GM21786 (cell line): Measurements from ENCODE around the gene MYH9.
"Not testable (repeated sequence)": the region's sequence is repeated elsewhere in the genome, so short reads cannot be mapped to it uniquely, and the experiment has no call there.

ENCODE experiments used
- ATAC-seq: cut with Tn5 transposase; IDR thresholded peaks from one replicate; pipeline ENCODE4 v1.9.1; 2021; ENCODE audit not compliant: unreplicated experiment

The MYH9 gene

DNA sequence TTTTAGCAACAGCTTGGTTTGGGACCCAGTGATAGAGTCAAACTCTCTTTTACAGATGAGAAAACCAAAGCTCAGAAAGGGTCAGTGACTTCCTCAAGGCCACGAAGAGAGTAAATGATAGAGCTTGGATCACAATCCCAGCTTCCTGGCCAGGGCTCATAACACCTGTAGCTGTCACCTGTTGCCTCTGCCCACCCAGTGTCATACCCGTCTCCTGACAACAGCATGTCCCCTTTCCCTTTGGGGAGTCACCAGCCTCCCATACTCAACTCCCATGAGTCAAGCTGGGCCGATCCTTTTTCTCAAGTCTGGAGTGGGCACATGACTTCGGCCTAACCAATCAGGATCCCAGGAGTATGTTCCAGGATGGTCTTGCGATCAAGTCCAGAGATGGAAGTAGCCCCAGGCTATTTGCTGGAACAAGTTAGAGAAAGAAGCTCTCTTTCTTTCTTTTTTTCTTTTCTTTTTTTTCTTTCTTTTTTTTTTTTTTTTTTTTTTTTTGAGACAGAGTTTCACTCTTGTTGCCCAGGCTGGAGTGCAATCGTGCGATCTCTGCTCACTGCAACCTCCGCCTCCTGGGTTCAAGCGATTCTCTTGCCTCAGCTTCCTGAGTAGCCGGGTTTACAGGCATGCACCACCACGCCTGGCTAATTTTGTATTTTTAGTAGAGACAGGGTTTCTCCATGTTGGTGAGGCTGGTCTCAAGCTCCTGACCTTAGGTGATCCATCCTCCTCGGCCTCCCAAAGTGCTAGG, 27.8 kb upstream of the MYH9 start:
- ATAC-seq = no peak

DNA sequence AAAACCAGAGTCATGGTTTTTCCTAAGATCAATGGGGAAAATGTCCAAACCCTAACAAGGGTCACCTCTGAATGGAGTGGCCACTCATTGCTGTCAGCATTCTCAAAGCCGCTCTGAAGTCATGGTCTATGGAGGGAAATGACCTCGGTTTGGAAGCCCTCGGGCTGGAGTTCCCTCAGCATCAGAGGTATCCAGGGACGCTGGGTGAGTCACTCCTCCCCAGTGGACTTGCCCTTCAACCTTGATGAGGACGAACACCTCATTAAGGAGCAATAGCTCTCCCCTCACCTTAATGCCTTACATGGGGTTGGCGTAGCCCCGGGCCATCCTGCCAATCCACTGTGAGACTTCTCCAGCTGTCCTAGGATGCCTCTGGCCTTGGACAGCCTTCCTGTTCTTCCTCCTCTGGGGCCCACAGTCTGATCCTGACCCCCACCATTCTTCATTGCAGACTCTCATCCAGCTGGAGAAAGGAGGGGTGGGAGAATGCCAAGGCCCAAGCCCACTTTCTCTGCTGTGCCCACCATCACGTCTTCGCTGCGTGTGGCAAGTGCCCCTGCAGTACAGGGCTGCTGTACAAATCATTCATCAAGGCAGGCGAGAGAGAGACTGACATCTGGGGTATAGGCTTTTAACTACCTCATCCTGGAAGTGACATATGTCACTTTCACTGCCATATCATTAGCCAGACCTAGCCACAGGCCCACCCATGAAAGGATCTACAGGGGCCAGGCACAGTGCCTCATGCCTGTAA, 25.4 kb upstream of the MYH9 start:
- no peak for ATAC-seq

DNA sequence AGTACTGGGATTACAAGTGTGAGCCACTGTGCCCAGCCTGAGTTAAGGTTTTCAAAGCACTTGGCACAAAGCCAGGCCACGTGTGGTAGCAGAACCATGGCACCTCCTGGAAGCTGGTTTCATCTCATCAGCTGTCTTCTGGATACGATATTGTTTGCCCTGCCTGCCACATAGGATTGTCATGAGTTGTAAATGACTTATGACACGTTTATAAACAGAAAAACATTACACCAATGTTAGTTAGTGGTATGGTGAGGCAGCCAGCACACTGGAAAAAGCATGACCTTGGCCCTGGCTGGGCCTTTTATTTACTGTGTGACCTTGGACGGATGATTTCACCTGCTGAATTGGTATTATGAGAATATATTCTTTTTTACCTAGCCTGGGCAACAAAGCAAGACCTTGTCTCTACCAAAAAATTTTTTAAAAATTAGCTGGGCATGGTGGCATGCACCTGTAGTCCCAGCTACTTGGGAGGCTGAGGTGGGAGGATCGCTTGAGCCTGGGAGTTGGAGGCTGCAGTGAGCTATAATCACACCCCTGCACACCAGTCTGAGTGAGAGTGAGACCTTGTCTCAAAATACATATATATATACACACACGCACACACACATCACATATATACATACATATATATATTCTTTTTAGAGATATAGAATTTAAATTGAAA, 24.0 kb upstream of the MYH9 start:
- ATAC-seq = no peak

DNA sequence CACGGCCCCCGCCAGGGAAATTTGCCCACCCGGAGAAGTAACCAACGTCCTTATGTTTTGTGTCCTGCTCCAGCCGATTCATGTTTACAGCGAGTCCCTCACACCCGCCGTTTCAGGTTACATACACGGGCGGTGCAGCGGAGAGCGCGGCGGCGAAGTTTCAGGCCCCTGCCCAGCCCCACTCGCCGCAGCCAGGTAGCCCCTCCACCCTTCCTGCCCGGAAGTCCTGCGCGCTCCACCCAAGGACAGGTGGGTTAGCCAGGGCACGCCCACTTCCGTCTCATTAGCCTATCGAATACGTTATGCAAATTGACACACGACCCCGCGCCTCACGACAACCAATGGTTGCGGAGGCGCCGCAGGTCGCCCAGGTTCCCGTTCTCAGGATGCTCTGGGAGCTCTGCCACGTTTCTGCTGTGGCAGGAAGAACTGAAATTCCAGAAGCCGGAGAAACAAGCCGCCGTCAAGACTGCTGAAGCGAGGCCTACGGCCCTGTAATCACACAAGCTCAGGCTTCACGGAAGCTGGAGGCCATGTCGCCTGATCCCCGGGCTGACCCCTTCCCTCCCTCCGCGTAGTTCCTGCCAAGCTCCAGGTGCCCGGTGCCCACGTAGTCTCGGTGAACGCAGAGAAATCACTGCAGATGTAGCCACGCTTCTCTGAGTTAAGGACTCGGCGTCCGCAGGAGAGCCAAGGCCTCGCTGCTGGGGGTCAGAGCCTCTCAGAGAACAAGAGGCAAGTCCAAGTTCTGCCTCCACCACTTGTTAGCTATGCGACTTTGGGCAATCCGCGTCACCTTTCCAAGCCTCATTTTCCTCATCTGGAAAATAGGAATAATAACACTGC, 22.4 kb upstream of the MYH9 start:
- ATAC-seq = no peak

DNA sequence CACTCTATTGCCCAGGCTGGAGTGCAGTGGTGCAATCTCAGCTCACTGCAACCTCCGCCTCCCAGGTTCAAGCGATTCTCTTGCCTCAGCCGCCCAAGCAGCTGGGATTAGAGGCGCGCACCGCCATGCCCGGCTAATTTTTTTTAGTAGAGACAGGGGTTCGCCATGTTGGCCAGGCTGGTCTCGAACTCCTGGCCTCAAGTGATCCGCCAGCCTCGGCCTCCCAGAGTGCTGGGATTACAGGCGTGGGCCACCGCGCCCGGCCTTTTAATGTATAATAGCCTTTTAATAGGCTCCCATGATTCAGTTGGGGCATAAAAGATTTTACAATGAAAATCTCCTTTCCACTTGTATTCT, 21.8 kb upstream of the MYH9 start:
- not testable (repeated sequence) for ATAC-seq

DNA sequence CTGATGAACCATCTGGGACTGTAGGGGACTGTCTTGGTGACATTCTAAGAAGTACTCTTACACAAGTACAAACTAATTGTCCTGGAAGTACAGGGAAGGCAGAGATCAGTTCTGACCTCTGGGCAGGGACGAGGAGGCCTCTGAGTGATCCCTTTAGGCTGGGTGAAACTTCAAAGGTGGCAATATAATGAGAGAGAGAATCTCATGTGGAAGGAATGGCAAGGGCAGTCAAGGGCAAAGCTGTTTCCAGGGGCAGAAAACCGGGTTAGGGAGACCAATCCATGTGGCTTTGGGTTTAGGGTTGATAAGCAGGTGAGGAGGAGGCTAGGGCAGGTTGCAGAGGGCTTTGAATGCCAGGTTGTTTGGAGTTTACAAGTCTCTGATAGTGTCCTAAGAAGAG, 21.3 kb upstream of the MYH9 start:
- ATAC-seq = no peak

DNA sequence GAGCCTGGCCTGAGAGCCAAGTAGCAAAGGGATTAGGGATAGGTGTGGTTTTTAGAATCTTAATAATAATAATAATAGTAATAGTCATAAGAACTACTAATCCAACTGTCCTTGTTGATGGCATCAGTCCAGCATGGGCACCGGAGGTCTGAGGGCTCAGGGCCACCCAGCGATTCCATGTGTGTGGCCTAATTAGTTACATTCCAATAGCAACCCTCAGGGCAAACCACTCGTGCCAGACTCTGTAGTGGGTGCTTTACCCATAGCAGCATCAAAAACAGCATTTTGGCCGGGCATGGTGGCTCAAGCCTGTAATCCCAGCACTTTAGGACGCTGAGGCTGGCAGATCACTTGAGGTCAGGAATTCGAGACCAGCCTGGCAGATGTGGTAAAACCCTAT, 19.0 kb upstream of the MYH9 start:
- ATAC-seq = no peak

DNA sequence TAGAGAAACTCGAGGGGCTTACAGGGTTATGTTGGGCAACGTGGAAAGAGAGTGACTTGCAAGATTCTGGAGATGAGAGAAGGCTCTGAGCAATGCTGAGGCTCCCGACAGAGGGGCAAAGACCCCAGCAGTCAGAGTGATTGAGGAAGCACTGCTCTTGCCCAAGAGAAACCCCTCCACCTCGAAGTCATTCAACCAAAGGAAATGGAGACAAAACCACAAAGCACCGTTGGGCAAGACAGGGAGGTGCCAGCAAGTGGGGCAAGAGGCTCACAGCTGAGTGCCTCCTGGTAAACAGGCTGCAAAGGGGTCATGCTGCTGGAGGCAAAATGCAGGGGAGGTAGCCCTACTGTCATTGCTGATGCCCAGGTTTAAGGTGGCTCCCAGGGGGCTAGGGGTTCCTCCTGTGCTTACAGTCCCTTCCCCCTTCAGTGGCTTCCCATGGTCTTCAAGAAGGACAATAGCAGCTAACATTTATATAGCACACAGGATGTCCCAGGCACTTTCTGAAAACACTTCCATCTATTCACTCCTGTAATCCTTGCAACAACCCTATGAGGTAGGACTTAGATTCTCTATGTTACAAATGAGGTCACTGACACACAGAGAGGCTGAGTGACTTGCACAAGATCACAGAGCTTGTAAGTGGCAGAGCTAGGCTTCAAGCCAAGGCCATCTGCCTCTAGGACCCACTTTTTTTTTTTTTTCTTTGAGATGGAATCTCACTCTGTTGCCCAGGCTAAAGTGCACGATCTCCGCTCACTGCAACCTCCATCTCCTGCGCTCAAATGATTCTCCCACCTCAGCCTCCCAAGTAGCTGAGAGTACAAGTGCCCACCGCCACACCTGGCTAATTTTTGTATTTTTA, 18.1 kb upstream of the MYH9 start:
- ATAC-seq = no peak

DNA sequence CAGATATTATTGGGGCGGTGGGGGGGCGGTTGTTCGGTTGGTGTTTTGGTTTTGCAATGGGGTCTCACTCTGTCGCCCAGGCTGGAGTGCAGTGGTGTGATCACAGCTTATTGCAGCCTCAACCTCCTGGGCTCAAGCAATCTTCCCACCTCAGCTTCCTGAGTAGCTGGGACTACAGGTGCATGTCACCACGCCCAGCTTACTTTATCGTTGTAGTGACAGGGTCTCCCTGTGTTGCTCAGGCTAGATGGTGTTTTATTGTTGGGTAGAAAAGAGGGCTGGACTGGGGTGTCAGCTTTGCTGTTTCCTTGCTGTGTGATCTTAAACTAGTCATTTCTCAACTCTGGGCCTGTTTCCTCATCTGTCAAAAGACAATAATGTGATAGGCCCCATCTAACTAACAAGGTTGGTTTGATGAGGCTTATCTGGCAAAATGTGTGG, 17.5 kb upstream of the MYH9 start:
- ATAC-seq = no peak

DNA sequence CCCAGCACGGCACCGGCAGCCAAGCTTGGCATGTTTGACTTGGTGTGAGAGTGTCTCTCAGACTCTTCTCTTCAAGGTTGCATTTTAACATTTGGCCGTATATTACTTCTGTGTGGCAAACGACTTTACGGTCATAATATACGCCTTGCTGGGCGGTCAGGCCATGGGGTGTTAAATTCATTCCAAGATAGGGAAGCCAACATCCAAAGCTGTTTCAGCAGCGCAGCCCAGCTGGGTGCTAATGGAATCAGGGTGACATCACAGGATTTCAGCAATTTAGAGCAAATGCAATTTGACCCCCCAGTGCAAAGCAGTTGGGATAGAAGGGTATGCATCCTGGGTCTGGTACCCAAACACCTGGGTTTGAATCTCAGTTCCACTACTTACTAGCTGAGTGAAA, 16.7 kb upstream of the MYH9 start:
- no peak for ATAC-seq

DNA sequence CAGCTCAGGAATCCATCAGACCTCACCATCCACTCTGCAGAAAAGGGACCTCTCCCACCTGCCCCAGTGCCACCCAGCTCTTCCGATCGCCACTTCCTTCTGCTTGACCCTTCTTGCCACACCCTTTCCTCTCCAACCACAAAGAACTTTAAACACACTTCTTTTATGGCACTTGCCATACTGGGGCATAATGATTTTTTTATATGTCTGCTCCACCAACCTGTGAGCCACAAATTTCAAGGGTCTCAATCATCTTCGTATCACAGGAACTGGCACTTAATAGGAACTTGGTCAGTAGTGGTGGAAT, 11.7 kb upstream of the MYH9 start:
- no peak for ATAC-seq

DNA sequence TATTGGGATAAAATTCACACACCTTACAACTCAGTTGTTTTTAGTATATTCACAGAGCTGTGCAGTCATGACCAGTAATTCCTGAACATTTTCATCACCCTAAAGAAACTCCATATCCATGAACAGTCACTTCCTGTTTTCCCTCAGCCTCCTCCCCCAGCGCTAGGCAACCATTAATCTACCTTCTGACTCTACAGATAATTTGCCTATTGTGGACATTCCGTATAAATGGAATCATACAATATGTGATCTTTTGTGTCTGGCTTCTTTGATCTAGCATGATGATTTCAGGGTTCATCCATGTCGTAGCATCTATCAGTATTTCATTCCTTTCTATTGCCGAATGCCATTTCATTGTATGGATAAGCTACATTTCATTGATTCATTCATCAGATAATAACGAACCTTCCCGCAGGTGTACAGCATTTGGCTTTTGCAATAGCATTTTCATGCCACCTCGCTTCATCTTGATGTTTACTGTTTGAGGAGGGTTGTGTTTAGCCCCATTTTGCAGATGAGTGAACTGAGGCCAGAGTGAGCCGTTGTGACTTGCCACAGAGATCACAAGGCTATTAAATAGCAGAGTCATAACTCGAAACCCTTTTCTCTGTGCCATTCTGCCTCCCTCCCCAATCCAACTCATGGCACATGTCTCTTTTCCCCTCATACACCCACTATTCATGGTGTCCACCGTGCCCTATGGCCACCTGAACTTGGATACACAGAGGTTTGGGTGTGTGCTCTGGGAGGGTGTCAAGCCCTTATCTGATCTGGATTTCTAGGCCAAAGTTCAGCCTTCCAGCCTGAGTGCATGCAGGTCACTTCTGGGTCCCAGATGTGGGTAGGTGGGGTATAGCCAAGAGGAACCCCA, 11.1 kb upstream of the MYH9 start:
- ATAC-seq = no peak

DNA sequence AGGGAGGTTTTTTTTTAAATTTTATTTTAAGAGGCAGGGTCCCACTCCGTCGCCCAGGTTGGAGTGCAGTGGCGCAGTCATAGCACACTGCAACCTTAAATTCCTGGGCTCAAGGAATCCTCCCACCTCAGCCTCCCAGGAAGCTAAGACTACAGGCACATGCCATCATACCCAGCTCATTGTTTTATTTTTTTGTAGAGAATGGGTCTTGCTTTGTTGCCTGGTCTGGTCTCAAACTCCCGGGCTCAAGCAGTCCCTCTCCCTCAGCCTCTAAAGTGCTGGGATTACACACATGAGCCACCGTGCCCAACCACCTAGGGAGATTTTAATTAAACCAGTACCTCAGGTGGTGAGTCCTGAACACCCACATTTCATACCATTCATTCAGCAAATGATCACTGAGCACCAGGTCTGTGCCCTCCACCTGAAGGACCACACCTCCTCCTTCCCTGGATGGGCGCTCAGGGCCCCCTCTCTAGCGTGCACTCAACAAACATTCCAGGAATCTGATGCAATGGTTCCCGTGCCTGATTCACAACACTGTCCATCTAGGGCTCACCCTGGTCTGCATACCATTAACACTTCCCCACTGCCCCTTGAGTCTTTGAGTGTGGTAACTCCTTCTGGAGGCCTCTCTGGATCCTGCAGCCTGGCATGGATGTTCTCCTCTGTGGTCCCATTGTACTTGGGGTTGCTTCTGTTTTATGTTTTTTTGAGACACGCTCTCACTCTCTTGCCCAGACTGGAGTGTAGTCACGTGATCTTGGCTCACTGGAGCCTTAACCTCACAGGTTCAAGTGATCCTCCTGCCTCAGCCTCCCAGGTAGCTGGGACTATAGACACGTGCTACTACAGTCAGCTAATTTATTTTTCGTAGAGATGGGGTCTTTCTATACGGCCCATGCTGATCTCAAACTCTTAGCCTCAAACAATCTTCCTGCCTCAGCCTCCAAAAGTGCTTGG, 9.6 kb upstream of the MYH9 start:
- ATAC-seq = no peak

DNA sequence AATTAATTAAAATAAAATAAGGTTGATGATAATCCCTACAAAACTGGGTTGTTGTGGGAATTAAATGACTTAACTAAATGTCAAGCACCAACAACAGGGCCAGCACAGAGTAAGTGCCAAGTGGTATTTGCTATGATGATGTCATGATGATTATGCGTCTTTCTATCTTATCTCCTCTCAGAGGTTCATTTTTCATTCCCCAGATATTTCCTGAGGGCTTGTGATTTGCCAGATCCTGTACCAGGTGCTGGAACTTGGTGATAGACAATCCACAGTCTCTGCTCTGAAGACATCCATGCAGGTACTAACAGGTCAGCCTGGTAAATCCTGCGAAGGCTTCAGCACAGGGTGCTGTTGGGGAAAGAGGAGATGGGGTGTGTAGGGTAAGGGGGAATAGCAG, 8.1 kb upstream of the MYH9 start:
- no peak for ATAC-seq

DNA sequence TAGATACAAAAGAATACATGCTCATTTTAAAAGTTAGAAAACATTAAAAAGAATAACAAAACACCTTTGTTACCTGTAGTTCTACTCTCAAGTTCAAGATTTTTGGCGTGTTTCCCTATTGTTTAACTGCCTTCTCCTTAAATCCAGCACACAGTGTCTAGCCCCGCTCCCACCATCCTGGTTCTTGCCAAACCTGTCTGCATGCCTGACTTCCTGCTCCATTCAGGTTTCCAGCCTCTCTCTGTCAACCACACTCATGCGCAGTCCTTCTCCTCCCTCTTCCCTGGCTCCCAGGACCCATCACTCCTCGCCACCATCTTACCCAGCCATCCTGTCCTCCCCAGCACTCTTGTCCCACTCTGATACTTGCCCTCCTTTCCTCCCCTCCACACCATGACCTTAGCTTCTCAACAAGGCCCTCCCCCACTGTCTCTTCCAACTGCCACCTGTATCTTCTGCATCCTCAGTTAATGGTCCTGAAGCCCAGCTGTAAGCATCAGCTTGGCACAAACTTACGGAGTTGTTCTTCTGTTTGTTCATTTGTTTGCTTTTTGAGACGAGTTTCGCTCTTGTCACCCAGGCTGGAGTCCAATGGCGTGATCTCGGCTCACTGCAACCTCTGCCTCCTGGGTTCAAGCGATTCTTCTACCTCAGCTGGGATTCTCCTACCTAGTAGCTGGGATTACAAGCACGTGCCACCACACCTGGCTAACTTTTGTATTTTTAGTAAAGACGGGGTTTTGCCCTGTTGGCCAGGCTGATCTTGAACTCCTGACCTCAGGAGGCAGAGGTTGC, 7.5 kb upstream of the MYH9 start:
- ATAC-seq = no peak

DNA sequence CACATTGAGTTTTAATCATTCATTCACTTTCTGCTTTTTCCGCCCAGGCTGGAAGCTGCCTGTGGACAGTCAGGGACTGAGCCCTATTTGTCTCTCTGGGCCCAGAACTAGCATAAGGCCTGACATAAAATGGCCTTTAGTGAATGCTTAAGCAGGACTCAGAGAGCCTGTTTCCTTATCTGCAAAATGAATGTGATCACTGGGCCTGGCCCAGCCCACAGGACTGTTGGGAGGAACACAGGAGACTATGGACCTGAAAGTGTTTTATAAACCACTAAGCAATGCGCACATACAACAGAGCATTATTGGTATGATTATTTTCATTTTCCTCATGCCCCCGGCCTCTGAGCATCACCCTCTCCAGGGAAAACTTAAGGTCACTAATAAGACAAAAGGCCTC, 3.9 kb upstream of the MYH9 start:
- no peak for ATAC-seq

DNA sequence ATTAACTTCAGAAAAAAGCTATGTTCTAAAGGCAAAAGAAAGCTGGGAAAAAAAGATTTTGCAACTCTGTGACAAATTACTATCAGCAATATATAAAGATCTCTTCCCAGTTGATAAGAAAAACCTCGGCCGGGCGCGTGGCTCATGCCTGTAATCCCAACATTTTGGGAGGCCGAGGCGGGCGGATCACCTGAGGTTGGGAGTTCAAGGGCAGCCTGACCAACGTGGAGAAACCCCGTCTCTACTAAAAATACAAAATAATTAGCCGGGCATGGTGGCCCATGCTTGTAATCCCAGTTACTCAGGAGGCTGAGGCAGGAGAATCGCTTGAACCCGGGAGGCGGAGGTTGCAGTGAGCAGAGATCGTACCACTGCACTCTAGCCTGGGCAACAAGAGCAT, 1.4 kb upstream of the MYH9 start:
- ATAC-seq = not testable (repeated sequence)

DNA sequence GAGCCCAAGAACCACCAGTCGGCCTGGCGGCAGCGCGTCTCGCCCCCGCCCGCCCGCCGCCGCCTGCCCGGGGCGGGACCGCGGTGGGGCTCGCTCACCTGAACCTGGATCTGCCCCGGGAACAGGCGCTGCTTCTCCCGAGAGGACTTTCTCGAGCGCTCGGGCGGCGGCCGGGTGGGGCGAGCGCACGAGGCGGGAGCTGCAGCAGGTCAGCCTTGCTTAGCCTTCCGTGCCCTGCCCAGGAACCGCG, 133 bp downstream of the MYH9 start:
- no peak for ATAC-seq
